ENCODE results near the gene ITGA5.
A peak's percentile ranks its signal among the peaks of the same experiment; 100 is the strongest.

ITGA5 gene

DNA sequence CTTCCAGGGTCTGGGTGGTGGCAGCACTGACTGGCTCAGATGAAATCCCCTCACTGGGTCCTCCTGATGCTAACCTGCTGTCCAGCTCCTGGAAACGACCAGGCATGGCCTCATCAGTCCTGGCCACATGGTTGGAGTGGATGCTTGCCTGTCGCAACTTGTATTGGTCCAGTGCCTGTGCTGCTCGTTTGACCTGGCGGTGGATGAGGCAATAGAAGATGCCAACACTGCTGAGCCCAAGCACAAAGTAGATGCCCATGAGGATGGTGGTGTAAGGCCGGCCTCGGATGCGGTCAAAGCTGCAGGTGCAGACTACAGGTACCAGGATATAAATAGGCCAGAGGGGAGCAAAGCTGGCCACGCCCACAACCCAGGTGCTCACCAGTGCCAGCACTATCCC lies 56.0 kb downstream of the ITGA5 start:
- Histone ChIP-seq H3K4me1 (ENCODE audit: low read length) (peaks cover 39% of the 10 kb centered on the region), H3K9me3 (ENCODE audit: insufficient read depth, low read length) (no peaks in the 10 kb centered on the region), H3K27ac (ENCODE audit: low read length) (no peak overlapping the region), H3K4me2 (ENCODE audit: low read length) (no peak overlapping the region), H4K20me1 (ENCODE audit: insufficient read depth, low read length) (no peaks in the 10 kb centered on the region), H2AFZ (ENCODE audit: low read depth, low read length) (no peak overlapping the region), H3K9ac (ENCODE audit: low read length) (no peak overlapping the region), H3K4me3 (ENCODE audit: low read length) (no peak overlapping the region), H3K27me3 (ENCODE audit: low read depth, low read length) (no peaks in the 10 kb centered on the region), H3K36me3 (replicated peaks; ENCODE audit: low read depth, low read length) (no peaks in the 10 kb centered on the region), H3K79me2 (ENCODE audit: low read length) (no peaks in the 10 kb centered on the region)
- no peak for TF ChIP-seq EZH2phosphoT487 (IDR thresholded peaks at IDR 0.05; ENCODE audit: low read depth)
- TF ChIP-seq, protein P1, sequence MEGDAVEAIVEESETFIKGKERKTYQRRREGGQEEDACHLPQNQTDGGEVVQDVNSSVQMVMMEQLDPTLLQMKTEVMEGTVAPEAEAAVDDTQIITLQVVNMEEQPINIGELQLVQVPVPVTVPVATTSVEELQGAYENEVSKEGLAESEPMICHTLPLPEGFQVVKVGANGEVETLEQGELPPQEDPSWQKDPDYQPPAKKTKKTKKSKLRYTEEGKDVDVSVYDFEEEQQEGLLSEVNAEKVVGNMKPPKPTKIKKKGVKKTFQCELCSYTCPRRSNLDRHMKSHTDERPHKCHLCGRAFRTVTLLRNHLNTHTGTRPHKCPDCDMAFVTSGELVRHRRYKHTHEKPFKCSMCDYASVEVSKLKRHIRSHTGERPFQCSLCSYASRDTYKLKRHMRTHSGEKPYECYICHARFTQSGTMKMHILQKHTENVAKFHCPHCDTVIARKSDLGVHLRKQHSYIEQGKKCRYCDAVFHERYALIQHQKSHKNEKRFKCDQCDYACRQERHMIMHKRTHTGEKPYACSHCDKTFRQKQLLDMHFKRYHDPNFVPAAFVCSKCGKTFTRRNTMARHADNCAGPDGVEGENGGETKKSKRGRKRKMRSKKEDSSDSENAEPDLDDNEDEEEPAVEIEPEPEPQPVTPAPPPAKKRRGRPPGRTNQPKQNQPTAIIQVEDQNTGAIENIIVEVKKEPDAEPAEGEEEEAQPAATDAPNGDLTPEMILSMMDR (IDR thresholded peaks at IDR 0.05; ENCODE audit: low read depth, low read length): no peak

DNA sequence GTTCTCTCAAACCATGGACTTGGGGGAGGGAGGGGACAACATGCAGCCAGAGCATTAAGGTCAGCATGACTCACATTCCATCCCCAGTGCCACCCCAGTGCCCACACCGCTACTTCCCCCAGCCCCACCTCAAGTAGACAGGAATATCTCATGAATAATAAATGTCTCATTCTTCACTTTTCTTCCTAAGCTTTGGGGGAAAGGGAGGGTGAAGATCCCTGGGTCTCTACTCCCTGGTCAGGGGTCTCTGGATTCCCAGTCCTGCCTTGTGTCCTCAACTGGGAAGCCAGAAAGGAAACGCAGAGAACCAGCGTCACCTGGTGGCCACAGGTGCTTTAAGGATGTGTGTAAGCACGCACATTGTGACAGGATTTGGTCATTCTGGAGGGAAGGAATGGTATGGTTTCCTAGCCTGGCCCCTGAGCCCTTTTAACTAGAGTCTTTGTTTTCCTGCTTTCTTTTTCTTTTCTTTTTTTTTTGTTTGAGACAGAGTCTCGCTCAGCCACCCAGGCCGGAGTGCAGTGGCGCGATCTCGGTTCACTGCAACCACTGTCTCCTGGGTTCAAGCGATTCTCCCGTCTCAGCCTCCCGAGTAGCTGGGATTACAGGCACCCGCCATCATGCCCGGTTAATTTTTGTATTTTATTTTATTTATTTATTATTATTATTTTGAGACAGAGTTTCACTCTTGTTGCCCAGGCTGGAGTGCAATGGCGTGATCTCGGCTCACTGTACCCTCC lies 58.2 kb downstream of the ITGA5 start:
- no peak overlapping the region for H3K4me3 ChIP-seq (ENCODE audit: low read length)
- no peak overlapping the region for H2AFZ ChIP-seq (ENCODE audit: low read depth, low read length)
- peaks cover 42% of the 10 kb centered on the region for H3K4me1 ChIP-seq (ENCODE audit: low read length)
- TF ChIP-seq, protein P1 (IDR thresholded peaks at IDR 0.05; ENCODE audit: low read depth, low read length): peak; percentile 95
- TF ChIP-seq EZH2phosphoT487 (IDR thresholded peaks at IDR 0.05; ENCODE audit: low read depth): no peak
- peak overlapping the region; percentile 43; the same call in 1 of the 2 replicates for H3K4me2 ChIP-seq (ENCODE audit: low read length)
- no peaks in the 10 kb centered on the region for H3K79me2 ChIP-seq (ENCODE audit: low read length)
- no peaks in the 10 kb centered on the region for H3K9me3 ChIP-seq (ENCODE audit: insufficient read depth, low read length)
- H3K9ac ChIP-seq (ENCODE audit: low read length): no peak overlapping the region
- H3K27ac ChIP-seq (ENCODE audit: low read length): no peak overlapping the region
- H3K27me3 ChIP-seq (ENCODE audit: low read depth, low read length): no peaks in the 10 kb centered on the region
- no peaks in the 10 kb centered on the region for H4K20me1 ChIP-seq (ENCODE audit: insufficient read depth, low read length)
- no peaks in the 10 kb centered on the region for H3K36me3 ChIP-seq (replicated peaks; ENCODE audit: low read depth, low read length)

DNA sequence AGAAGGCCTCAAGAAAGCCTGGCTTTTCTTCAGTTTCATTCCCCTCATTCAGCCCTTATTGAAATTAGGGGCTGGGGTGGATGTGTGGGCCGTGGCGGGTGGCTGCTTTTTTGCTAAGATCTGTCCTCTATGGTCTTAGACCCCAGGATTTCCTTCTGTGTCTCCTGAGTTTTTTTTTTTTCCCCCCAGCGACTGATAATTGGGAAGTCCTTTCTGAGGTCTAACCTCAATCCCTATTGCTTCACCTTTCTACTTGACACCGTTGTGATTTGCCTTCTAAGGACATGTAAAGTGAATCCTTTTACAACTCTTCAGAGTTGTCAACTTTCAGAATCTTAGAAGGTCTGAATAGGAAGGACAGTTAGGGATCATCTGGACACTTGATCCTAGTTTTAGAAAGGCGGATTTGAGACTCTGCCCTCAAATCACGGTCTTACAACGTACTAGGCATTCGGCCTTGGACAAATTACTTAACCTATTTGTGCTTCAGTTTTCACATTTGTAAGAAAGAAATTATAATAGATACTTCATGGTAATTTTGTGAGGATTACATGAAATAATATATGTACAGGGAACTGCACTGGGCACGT lies 59.2 kb downstream of the ITGA5 start:
- H2AFZ ChIP-seq (ENCODE audit: low read depth, low read length): peak overlapping the region; percentile 71
- H3K4me2 ChIP-seq (ENCODE audit: low read length): peak overlapping the region; percentile 92
- H3K27me3 ChIP-seq (ENCODE audit: low read depth, low read length): no peaks in the 10 kb centered on the region
- peaks cover 39% of the 10 kb centered on the region for H3K4me1 ChIP-seq (ENCODE audit: low read length)
- peak overlapping the region; percentile 80 for H3K4me3 ChIP-seq (ENCODE audit: low read length)
- H3K27ac ChIP-seq (ENCODE audit: low read length): peak overlapping the region; percentile 63
- H3K9me3 ChIP-seq (ENCODE audit: insufficient read depth, low read length): no peaks in the 10 kb centered on the region
- H3K9ac ChIP-seq (ENCODE audit: low read length): peak overlapping the region; percentile 72
- no peaks in the 10 kb centered on the region for H4K20me1 ChIP-seq (ENCODE audit: insufficient read depth, low read length)
- TF ChIP-seq EZH2phosphoT487 (IDR thresholded peaks at IDR 0.05; ENCODE audit: low read depth): no peak
- no peaks in the 10 kb centered on the region for H3K36me3 ChIP-seq (replicated peaks; ENCODE audit: low read depth, low read length)
- no peaks in the 10 kb centered on the region for H3K79me2 ChIP-seq (ENCODE audit: low read length)

DNA sequence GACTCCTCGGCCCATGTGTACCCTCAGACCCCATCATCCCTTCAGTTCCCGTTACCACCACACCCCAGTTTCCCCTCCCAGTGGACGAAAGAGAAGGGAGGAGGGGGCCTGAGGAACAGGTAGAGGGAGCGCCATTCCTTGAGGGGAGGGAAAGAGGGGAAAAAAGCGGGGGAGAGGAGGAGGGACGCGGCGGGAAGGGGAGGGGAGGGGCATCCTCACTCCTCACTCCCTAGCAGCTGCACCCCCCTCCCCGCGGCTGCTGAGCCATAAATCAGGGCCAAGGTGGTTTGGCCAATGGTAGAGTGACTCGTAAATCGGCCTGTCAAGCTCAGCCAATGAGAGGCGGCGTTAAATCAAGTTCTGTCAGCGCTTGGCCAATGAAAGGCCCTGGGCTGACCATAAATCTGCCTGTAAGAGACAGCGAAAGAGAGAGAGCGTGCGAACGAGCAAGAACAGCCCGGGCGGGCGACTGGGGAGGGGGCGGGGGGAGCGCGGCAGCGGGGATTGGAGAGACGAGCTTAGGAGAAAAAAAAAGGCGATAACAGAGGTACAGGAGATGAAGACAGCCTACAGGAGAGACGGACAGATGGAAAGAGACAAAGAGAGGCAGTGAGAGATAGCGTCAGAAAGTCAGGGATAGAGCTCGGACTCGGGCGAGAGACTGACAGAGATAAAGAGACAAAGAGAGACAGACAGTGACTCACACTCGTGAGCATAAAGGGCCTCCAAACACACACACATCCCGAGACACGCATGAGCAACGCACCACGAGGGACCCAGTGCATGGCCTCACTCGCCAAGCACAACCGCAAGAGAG lies 59.9 kb downstream of the ITGA5 start:
- Histone ChIP-seq H3K4me2 (ENCODE audit: low read length) (peak overlapping the region; percentile 93), H3K9me3 (ENCODE audit: insufficient read depth, low read length) (no peaks in the 10 kb centered on the region), H3K27me3 (ENCODE audit: low read depth, low read length) (no peaks in the 10 kb centered on the region), H3K4me3 (ENCODE audit: low read length) (peak overlapping the region; percentile 91), H3K27ac (ENCODE audit: low read length) (peak overlapping the region; percentile 63), H2AFZ (ENCODE audit: low read depth, low read length) (peak overlapping the region; percentile 81), H4K20me1 (ENCODE audit: insufficient read depth, low read length) (no peaks in the 10 kb centered on the region), H3K79me2 (ENCODE audit: low read length) (no peaks in the 10 kb centered on the region), H3K9ac (ENCODE audit: low read length) (peak overlapping the region; percentile 95), H3K4me1 (ENCODE audit: low read length) (peaks cover 32% of the 10 kb centered on the region), H3K36me3 (replicated peaks; ENCODE audit: low read depth, low read length) (no peaks in the 10 kb centered on the region)
- no peak for TF ChIP-seq EZH2phosphoT487 (IDR thresholded peaks at IDR 0.05; ENCODE audit: low read depth)
- TF ChIP-seq, protein P1 (IDR thresholded peaks at IDR 0.05; ENCODE audit: low read depth, low read length): no peak
